ENCODE data around the gene SWT1.
"Not testable (repeated sequence)": the region's sequence is repeated elsewhere in the genome, so short reads cannot be mapped to it uniquely, and the experiment has no call there.

Gene SWT1

GRCh38 chr1:185250063-185250462 lies 93.1 kb downstream of the SWT1 start:
- FAIRE-seq, result no peak

GRCh38 chr1:185251928-185252327 lies 95.0 kb downstream of the SWT1 start:
- not testable (repeated sequence) for FAIRE-seq

GRCh38 chr1:185252404-185252803 lies 95.4 kb downstream of the SWT1 start:
- not testable (repeated sequence) for FAIRE-seq

- not testable (repeated sequence) for FAIRE-seq
These were observed 98.6 kb downstream of the SWT1 start for GRCh38 chr1:185255595-185255994.

GRCh38 chr1:185257116-185257949 lies 100.4 kb downstream of the SWT1 start:
- FAIRE-seq, result not testable (repeated sequence)

- no peak for FAIRE-seq
These were observed 100.9 kb downstream of the SWT1 start for GRCh38 chr1:185257950-185258208.

GRCh38 chr1:185258676-185259075 lies 101.7 kb downstream of the SWT1 start:
- FAIRE-seq, result no peak

GRCh38 chr1:185260611-185261010 lies 103.6 kb downstream of the SWT1 start:
- no peak for FAIRE-seq

- no peak for FAIRE-seq
These were observed 105.2 kb downstream of the SWT1 start for GRCh38 chr1:185262151-185262550.

GRCh38 chr1:185263292-185263691 lies 106.3 kb downstream of the SWT1 start:
- FAIRE-seq, result no peak

- no peak for FAIRE-seq
These were observed 106.8 kb downstream of the SWT1 start for GRCh38 chr1:185263780-185264179.

GRCh38 chr1:185265314-185265713 lies 108.3 kb downstream of the SWT1 start:
- no peak for FAIRE-seq

- FAIRE-seq, result no peak
These were observed 110.3 kb downstream of the SWT1 start for GRCh38 chr1:185267301-185267700.

- no peak for FAIRE-seq
These were observed 110.7 kb downstream of the SWT1 start for GRCh38 chr1:185267701-185268100.

- FAIRE-seq, result no peak
These were observed 111.4 kb downstream of the SWT1 start for GRCh38 chr1:185268352-185268751.

GRCh38 chr1:185271921-185272320 lies 115.0 kb downstream of the SWT1 start:
- FAIRE-seq, result no peak

- FAIRE-seq, result no peak
These were observed 122.6 kb downstream of the SWT1 start for GRCh38 chr1:185279571-185279970.

- no peak for FAIRE-seq
These were observed 123.6 kb downstream of the SWT1 start for GRCh38 chr1:185280589-185280988.

- no peak for FAIRE-seq
These were observed 124.3 kb downstream of the SWT1 start for GRCh38 chr1:185281245-185281644.

GRCh38 chr1:185284116-185284515 lies 127.1 kb downstream of the SWT1 start:
- FAIRE-seq, result no peak

GRCh38 chr1:185284533-185285276 lies 127.7 kb downstream of the SWT1 start:
- no peak for FAIRE-seq

GRCh38 chr1:185287451-185287850 lies 130.5 kb downstream of the SWT1 start:
- no peak for FAIRE-seq

GRCh38 chr1:185288435-185288834 lies 131.5 kb downstream of the SWT1 start:
- no peak for FAIRE-seq

GRCh38 chr1:185289880-185290279 lies 132.9 kb downstream of the SWT1 start:
- FAIRE-seq, result no peak

- no peak for FAIRE-seq
These were observed 134.2 kb downstream of the SWT1 start for GRCh38 chr1:185291159-185291558.
